Neuron (in vitro differentiated cells): ENCODE results near the gene KAZN.
A peak's percentile ranks its signal among the peaks of the same experiment; 100 is the strongest.

Experiments
- H2AFZ ChIP-seq: one replicate; pipeline ENCODE4 v1.6.1; 2013; ENCODE audit warnings: low read depth, mild to moderate bottlenecking, inconsistent platforms, low read length, moderate library complexity
- H3K27me3 ChIP-seq: one replicate; pipeline ENCODE4 v1.6.1; 2013; ENCODE audit warnings: low read length; ENCODE audit not compliant: insufficient read depth
- H3K36me3 ChIP-seq: one replicate; pipeline ENCODE4 v1.6.1; 2013; ENCODE audit warnings: low read length; ENCODE audit not compliant: insufficient read depth
- H3K4me1 ChIP-seq: one replicate; pipeline ENCODE4 v1.6.1; 2013; ENCODE audit warnings: low read length; ENCODE audit not compliant: insufficient read depth
- H3K4me3 ChIP-seq: 2 replicates; pipeline ENCODE4 v1.5.1; 2013; ENCODE audit warnings: mild to moderate bottlenecking, low read length, moderate library complexity
- H3K9me3 ChIP-seq: one replicate; pipeline ENCODE4 v1.6.1; 2013; ENCODE audit warnings: low read length

Gene KAZN

GRCh38 chr1:14915356-14916054 lies 317.0 kb downstream of the KAZN start:
- no peaks in the 10 kb centered on the region for H3K36me3 ChIP-seq
- H2AFZ ChIP-seq: no peak overlapping the region
- no peak overlapping the region for H3K4me3 ChIP-seq
- no peaks in the 10 kb centered on the region for H3K27me3 ChIP-seq
- H3K4me1 ChIP-seq: peaks cover 14% of the 10 kb centered on the region
- no peaks in the 10 kb centered on the region for H3K9me3 ChIP-seq

GRCh38 chr1:14919289-14919688 lies 320.8 kb downstream of the KAZN start:
- no peak overlapping the region for H2AFZ ChIP-seq
- no peaks in the 10 kb centered on the region for H3K4me1 ChIP-seq
- no peak overlapping the region for H3K4me3 ChIP-seq

GRCh38 chr1:14919751-14920150 lies 321.3 kb downstream of the KAZN start:
- Histone ChIP-seq H3K36me3 (no peaks in the 10 kb centered on the region), H3K9me3 (no peaks in the 10 kb centered on the region), H3K27me3 (no peaks in the 10 kb centered on the region), H3K4me1 (no peaks in the 10 kb centered on the region), H3K4me3 (no peak overlapping the region), H2AFZ (no peak overlapping the region)

More at GRCh38 chr1:14919289-14919688, 320.8 kb downstream of the KAZN start:
- Histone ChIP-seq H3K36me3 (no peaks in the 10 kb centered on the region), H3K9me3 (no peaks in the 10 kb centered on the region), H3K27me3 (no peaks in the 10 kb centered on the region)

GRCh38 chr1:14921057-14921456 lies 322.6 kb downstream of the KAZN start:
- no peaks in the 10 kb centered on the region for H3K36me3 ChIP-seq
- peaks cover 12% of the 10 kb centered on the region for H3K4me1 ChIP-seq
- H3K9me3 ChIP-seq: no peaks in the 10 kb centered on the region
- no peak overlapping the region for H3K4me3 ChIP-seq
- H2AFZ ChIP-seq: no peak overlapping the region
- no peaks in the 10 kb centered on the region for H3K27me3 ChIP-seq

- no peaks in the 10 kb centered on the region for H3K36me3 ChIP-seq
- H3K4me1 ChIP-seq: peaks cover 12% of the 10 kb centered on the region
- no peaks in the 10 kb centered on the region for H3K27me3 ChIP-seq
- H3K9me3 ChIP-seq: no peaks in the 10 kb centered on the region
- H2AFZ ChIP-seq: no peak overlapping the region
- H3K4me3 ChIP-seq: peak overlapping the region; percentile 56
These were observed 324.6 kb downstream of the KAZN start for GRCh38 chr1:14922942-14923726.

GRCh38 chr1:14923727-14924452 lies 325.4 kb downstream of the KAZN start:
- no peaks in the 10 kb centered on the region for H3K36me3 ChIP-seq
- H3K4me1 ChIP-seq: peaks cover 12% of the 10 kb centered on the region
- no peak overlapping the region for H2AFZ ChIP-seq
- no peaks in the 10 kb centered on the region for H3K9me3 ChIP-seq
- peak overlapping the region; percentile 56 for H3K4me3 ChIP-seq
- no peaks in the 10 kb centered on the region for H3K27me3 ChIP-seq

- H3K27me3 ChIP-seq: no peaks in the 10 kb centered on the region
- H3K9me3 ChIP-seq: no peaks in the 10 kb centered on the region
- peak overlapping the region; percentile 56 for H3K4me3 ChIP-seq
- peaks cover 12% of the 10 kb centered on the region for H3K4me1 ChIP-seq
- no peaks in the 10 kb centered on the region for H3K36me3 ChIP-seq
- no peak overlapping the region for H2AFZ ChIP-seq
These were observed 326.2 kb downstream of the KAZN start for GRCh38 chr1:14924455-14925331.

GRCh38 chr1:14925336-14926136 lies 327.1 kb downstream of the KAZN start:
- Histone ChIP-seq H3K36me3 (no peaks in the 10 kb centered on the region), H3K9me3 (no peaks in the 10 kb centered on the region), H3K4me3 (peak overlapping the region; percentile 56), H3K27me3 (no peaks in the 10 kb centered on the region), H3K4me1 (peaks cover 15% of the 10 kb centered on the region), H2AFZ (no peak overlapping the region)

- Histone ChIP-seq H3K4me1 (peaks cover 15% of the 10 kb centered on the region), H3K36me3 (no peaks in the 10 kb centered on the region), H2AFZ (no peak overlapping the region), H3K4me3 (no peak overlapping the region), H3K27me3 (no peaks in the 10 kb centered on the region), H3K9me3 (no peaks in the 10 kb centered on the region)
These were observed 327.7 kb downstream of the KAZN start for GRCh38 chr1:14926229-14926628.

GRCh38 chr1:14926818-14927575 lies 328.5 kb downstream of the KAZN start:
- Histone ChIP-seq H2AFZ (no peak overlapping the region), H3K4me3 (no peak overlapping the region), H3K27me3 (no peaks in the 10 kb centered on the region), H3K4me1 (peaks cover 15% of the 10 kb centered on the region), H3K9me3 (no peaks in the 10 kb centered on the region), H3K36me3 (no peaks in the 10 kb centered on the region)

GRCh38 chr1:14928412-14928811 lies 329.9 kb downstream of the KAZN start:
- no peaks in the 10 kb centered on the region for H3K36me3 ChIP-seq
- H3K9me3 ChIP-seq: no peaks in the 10 kb centered on the region

More at GRCh38 chr1:14928412-14928811, 329.9 kb downstream of the KAZN start:
- no peaks in the 10 kb centered on the region for H3K27me3 ChIP-seq
- peaks cover 15% of the 10 kb centered on the region for H3K4me1 ChIP-seq
- H3K4me3 ChIP-seq: no peak overlapping the region
- no peak overlapping the region for H2AFZ ChIP-seq
